ENCODE measurements around the gene LST1.

The LST1 gene

GRCh38 chr6:31621320-31621939 lies 35.4 kb downstream of the LST1 start:
- no peak for DNase-seq

- DNase-seq: no peak
Observed at GRCh38 chr6:31621991-31622390, 35.9 kb downstream of the LST1 start.

- peak; percentile 18 for DNase-seq
Observed at GRCh38 chr6:31622684-31623091, 36.6 kb downstream of the LST1 start.

- no peak for DNase-seq
Observed at GRCh38 chr6:31624070-31624469, 38.0 kb downstream of the LST1 start.

- DNase-seq: no peak
Observed at GRCh38 chr6:31626952-31627351, 40.9 kb downstream of the LST1 start.

- DNase-seq: no peak
Observed at GRCh38 chr6:31627690-31628287, 41.7 kb downstream of the LST1 start.

- DNase-seq: no peak
Observed at GRCh38 chr6:31629014-31629413, 42.9 kb downstream of the LST1 start.

GRCh38 chr6:31630177-31630934 lies 44.3 kb downstream of the LST1 start:
- no peak for DNase-seq

GRCh38 chr6:31631209-31631608 lies 45.1 kb downstream of the LST1 start:
- no peak for DNase-seq

- no peak for DNase-seq
Observed at GRCh38 chr6:31631681-31632278, 45.7 kb downstream of the LST1 start.

GRCh38 chr6:31632279-31632946 lies 46.3 kb downstream of the LST1 start:
- DNase-seq: no peak

- DNase-seq: no peak
Observed at GRCh38 chr6:31633447-31633846, 47.4 kb downstream of the LST1 start.

- DNase-seq: no peak
Observed at GRCh38 chr6:31634131-31634530, 48.1 kb downstream of the LST1 start.

- no peak for DNase-seq
Observed at GRCh38 chr6:31634969-31635575, 49.0 kb downstream of the LST1 start.

GRCh38 chr6:31636698-31637596 lies 50.9 kb downstream of the LST1 start:
- DNase-seq: no peak

All from GF-D8 (cell line).